Ovary (tissue), 9 donors: ENCODE results near the gene MYH11. TPM values are rescaled to one million over a fixed set of nuclear protein-coding genes. Genes with fewer than 3 reads are reported as not detected.

Experiments used
- DNase-seq, 5 donors: peaks; one replicate each; pipeline ENCODE4 v3.0.0-alpha.2; 2019 to 2020
- H3K27ac ChIP-seq, 2 donors: fragments of 200-600 bp; one replicate each; pipeline versions ENCODE4 v1.5.1 to v1.8.0; 2019 to 2022
- H3K27me3 ChIP-seq: fragments of 200-600 bp; one replicate; pipeline ENCODE4 v1.8.0; 2022
- H3K36me3 ChIP-seq: fragments of 200-600 bp; sonication (generic); one replicate; pipeline ENCODE4 v1.5.1; 2019
- H3K4me1 ChIP-seq: one replicate; pipeline ENCODE4 v1.8.1; 2013; ENCODE audit warnings: mild to moderate bottlenecking, moderate library complexity; ENCODE audit not compliant: insufficient read depth
- H3K4me3 ChIP-seq: fragments of 200-600 bp; sonication (generic); one replicate; pipeline ENCODE4 v1.5.1; 2017
- H3K9me3 ChIP-seq, 2 donors: fragments of 200-600 bp in 1 of 2; sonication (generic) in 1 of 2; one replicate each; pipeline versions ENCODE4 v1.5.1 to v1.8.1; 2013 to 2019; ENCODE audit warnings: mild to moderate bottlenecking in 1 of 2, moderate library complexity in 1 of 2
- CTCF ChIP-seq, 3 donors: fragments of 450-650 bp in 2 of 3; fragments of 200-600 bp in 1 of 3; IDR thresholded peaks; one replicate each; pipeline versions ENCODE4 v1.5.1 to v1.8.0; 2016 to 2022; ENCODE audit warnings: antibody characterized with exemption in 3 of 3, mild to moderate bottlenecking in 1 of 3
- EP300 ChIP-seq: sonication (generic); formaldehyde crosslinking; IDR thresholded peaks from one replicate; pipeline ENCODE4 v1.6.1; 2017; ENCODE audit warnings: antibody characterized with exemption
- POLR2A ChIP-seq: fragments of 450-650 bp; IDR thresholded peaks from one replicate; pipeline ENCODE4 v1.6.1; 2017; ENCODE audit warnings: antibody characterized with exemption, mild to moderate bottlenecking, moderate library complexity
- WGBS, 3 donors: extraction: QIAGEN DNeasy Blood & Tissue Kit in 1 of 3; methylation state at CpG; one replicate each; pipeline versions ENCODE4 v1.1.5 to v1.1.7; 2013 to 2017; 5-methylcytosine and 5-hydroxymethylcytosine counted together
- intact Hi-C, 4 donors: fragments of 100-400 bp; cut with DNase I; formaldehyde crosslinking; loops; one replicate each; pipeline versions ENCODE4 v1.11.0 to v1.15.1; 2022 to 2023
- polyA plus RNA-seq, 2 donors: library from polyadenylated mRNA; stranded (reverse); fragments of 200-250 nt in 1 of 2; fragments of 350-450 nt in 1 of 2; fragmentation: Illumina TruSeq in 1 of 2; extraction: RNeasy Lipid Tissue Mini Kit (QIAGEN cat#74804) in 1 of 2; gene quantifications; one replicate each; pipeline ENCODE4 v1.2.3, GENCODE V29; 2013 to 2014
- total RNA-seq, 7 donors: library from RNA; depleted of rRNA in 2 of 7; stranded (reverse); fragments of >200 nt in 2 of 7; fragmentation: NEBNext Ultra II Directional in 3 of 7; extraction: Animal tissue kit (Norgen Biotek cat#: 25700) in 3 of 7; gene quantifications; one replicate each; pipeline versions ENCODE4 v1.1.0 to v1.2.4, GENCODE V29; 2016 to 2023
- donor health status: DM: no; HTN: no; CAD: no; lungs with moderate emphysema.
- donor health status: DM: no; HTN: no; CAD: no.
- donor health status: Bipolar disorder and iron deficiency.
- donor health status: DM: yes; HTN: yes; CAD: no.
- donor health status: DM: no; HTN: no; CAD: no.
- donor health status: DM: yes; HTN: yes; CAD: no.

Gene MYH11
- total and polyA plus RNA-seq, 9 donors, result 50.9 to 2,765 (median 263) TPM

- WGBS, 3 donors, result 80 to 84% (median 82%) methylated on average over 18 of the region's 18 CpGs
- intact Hi-C loops, result no loop called here
- Histone ChIP-seq H3K27ac (no peak overlapping the region), H3K36me3 (no peaks in the 10 kb centered on the region), H3K4me3 (no peak overlapping the region), H3K4me1 (peaks cover 5% of the 10 kb centered on the region), H3K9me3 (no peaks in the 10 kb centered on the region), H3K27me3 (no peaks in the 10 kb centered on the region)
- TF ChIP-seq POLR2A (no peak), EP300 (no peak), CTCF (IDR thresholded peaks at IDR 0.05) (no peak)
- no peak for DNase-seq
Measured at GRCh38 chr16:15737140-15737644, 119.6 kb downstream of the MYH11 start.

GRCh38 chr16:15736529-15736928 is 120.3 kb downstream of the MYH11 start:
- peaks cover 2% of the 10 kb centered on the region for H3K4me1 ChIP-seq
- H3K27ac ChIP-seq, result no peak overlapping the region

GRCh38 chr16:15735610-15736009 is 121.2 kb downstream of the MYH11 start:
- Histone ChIP-seq H3K4me3 (no peak overlapping the region), H3K27ac (no peak overlapping the region), H3K9me3 (no peaks in the 10 kb centered on the region), H3K36me3 (no peaks in the 10 kb centered on the region), H3K27me3 (no peaks in the 10 kb centered on the region), H3K4me1 (peaks cover 1% of the 10 kb centered on the region)
- intact Hi-C loops, result no loop called here
- WGBS, 3 donors, result 88 to 93% (median 90%) methylated on average over 3 of the region's 3 CpGs
- DNase-seq, result no peak
- TF ChIP-seq POLR2A (no peak), CTCF (IDR thresholded peaks at IDR 0.05) (no peak), EP300 (no peak)

More at GRCh38 chr16:15736529-15736928, 120.3 kb downstream of the MYH11 start:
- Histone ChIP-seq H3K9me3 (no peaks in the 10 kb centered on the region), H3K4me3 (no peak overlapping the region), H3K36me3 (no peaks in the 10 kb centered on the region), H3K27me3 (no peaks in the 10 kb centered on the region)
- 87 to 91% (median 90%) methylated on average over 7 of the region's 7 CpGs for WGBS, 3 donors
- no peak for DNase-seq
- TF ChIP-seq CTCF (IDR thresholded peaks at IDR 0.05), result no peak
- TF ChIP-seq POLR2A, result no peak
- TF ChIP-seq EP300, result no peak
- intact Hi-C loops, result no loop called here

- Histone ChIP-seq H3K36me3 (no peaks in the 10 kb centered on the region), H3K4me3 (no peak overlapping the region), H3K4me1 (no peaks in the 10 kb centered on the region), H3K27ac (no peak overlapping the region), H3K27me3 (no peaks in the 10 kb centered on the region), H3K9me3 (no peaks in the 10 kb centered on the region)
- 83 to 90% (median 86%) methylated on average over 6 of the region's 6 CpGs for WGBS, 3 donors
- DNase-seq, result no peak
- intact Hi-C loops, result no loop called here
- TF ChIP-seq EP300, result no peak
- TF ChIP-seq CTCF (IDR thresholded peaks at IDR 0.05), result no peak
Measured at GRCh38 chr16:15732416-15732815, 124.4 kb downstream of the MYH11 start.
